Endothelial cell of umbilical vein (primary cell): ENCODE data around the gene NXN.

Experiments used
- EZH2 ChIP-seq: IDR thresholded peaks from 2 replicates; pipeline ENCODE4 v1.6.1; 2012; ENCODE audit warnings: borderline replicate concordance, low read depth, mild to moderate bottlenecking, moderate library complexity, low read length, inconsistent platforms; ENCODE audit not compliant: severe bottlenecking
- JUN ChIP-seq: IDR thresholded peaks from 2 replicates; pipeline ENCODE4 v1.6.1; 2011; ENCODE audit warnings: borderline replicate concordance, low read depth; ENCODE audit not compliant: insufficient read length, insufficient read depth
- MYC ChIP-seq: IDR thresholded peaks from one replicate; pipeline ENCODE4 v1.6.1; 2011; ENCODE audit warnings: mild to moderate bottlenecking, low read depth, low read length
- POLR2A ChIP-seq: IDR thresholded peaks from 2 replicates; pipeline ENCODE4 v1.6.1; 2012; ENCODE audit warnings: low read depth, mild to moderate bottlenecking, control low read depth, low read length
- POLR2AphosphoS5 ChIP-seq: IDR thresholded peaks from 2 replicates; pipeline ENCODE4 v1.6.1; 2012; ENCODE audit warnings: low read depth, mild to moderate bottlenecking, control low read depth, low read length, moderate library complexity; ENCODE audit not compliant: insufficient read depth
- TF ChIP-seq, protein P1 (sequence below), 2 donors: IDR thresholded peaks; 1 replicate in 1 of 2; 2 replicates in 1 of 2; pipeline ENCODE4 v1.5.1; 2011; ENCODE audit warnings: low read length in 2 of 2, mild to moderate bottlenecking in 2 of 2, moderate library complexity in 2 of 2, control low read depth in 1 of 2, inconsistent platforms in 1 of 2, low read depth in 1 of 2; ENCODE audit not compliant: insufficient read depth in 1 of 2; ENCODE audit errors: extremely low read depth in 1 of 2
- TF ChIP-seq, protein P2 (sequence below): IDR thresholded peaks from 2 replicates; pipeline ENCODE4 v1.6.1; 2011; ENCODE audit not compliant: insufficient read depth, insufficient read length

DNA sequence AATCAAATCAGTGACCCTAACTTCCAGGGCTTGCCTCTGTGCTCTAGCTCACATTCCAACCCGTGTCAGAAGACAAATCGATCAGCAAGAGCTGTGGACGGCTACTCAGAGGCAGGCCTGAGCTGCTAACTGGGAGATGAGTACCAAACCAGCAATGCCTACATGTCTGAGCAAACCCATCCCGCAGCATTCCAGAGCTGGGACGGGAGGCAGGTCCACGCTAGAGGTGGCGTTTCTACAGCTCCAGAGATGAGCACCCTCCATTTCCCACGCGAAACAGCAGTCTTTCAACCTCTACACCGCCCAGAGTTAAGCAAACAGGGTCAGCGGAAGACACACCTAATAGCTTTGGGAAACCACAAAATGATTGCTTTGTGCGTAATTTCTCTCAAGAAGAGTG is 6.5 kb downstream of the NXN start:
- TF ChIP-seq, protein P1, sequence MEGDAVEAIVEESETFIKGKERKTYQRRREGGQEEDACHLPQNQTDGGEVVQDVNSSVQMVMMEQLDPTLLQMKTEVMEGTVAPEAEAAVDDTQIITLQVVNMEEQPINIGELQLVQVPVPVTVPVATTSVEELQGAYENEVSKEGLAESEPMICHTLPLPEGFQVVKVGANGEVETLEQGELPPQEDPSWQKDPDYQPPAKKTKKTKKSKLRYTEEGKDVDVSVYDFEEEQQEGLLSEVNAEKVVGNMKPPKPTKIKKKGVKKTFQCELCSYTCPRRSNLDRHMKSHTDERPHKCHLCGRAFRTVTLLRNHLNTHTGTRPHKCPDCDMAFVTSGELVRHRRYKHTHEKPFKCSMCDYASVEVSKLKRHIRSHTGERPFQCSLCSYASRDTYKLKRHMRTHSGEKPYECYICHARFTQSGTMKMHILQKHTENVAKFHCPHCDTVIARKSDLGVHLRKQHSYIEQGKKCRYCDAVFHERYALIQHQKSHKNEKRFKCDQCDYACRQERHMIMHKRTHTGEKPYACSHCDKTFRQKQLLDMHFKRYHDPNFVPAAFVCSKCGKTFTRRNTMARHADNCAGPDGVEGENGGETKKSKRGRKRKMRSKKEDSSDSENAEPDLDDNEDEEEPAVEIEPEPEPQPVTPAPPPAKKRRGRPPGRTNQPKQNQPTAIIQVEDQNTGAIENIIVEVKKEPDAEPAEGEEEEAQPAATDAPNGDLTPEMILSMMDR (IDR thresholded peaks at IDR 0.05; ENCODE audit: extremely low read depth in 1 of 2, insufficient read depth in 1 of 2, low read depth in 1 of 2, low read length in 2 of 2), result no peak
- TF ChIP-seq MYC (no peak), POLR2AphosphoS5 (no peak), POLR2A (no peak), EZH2 (no peak), JUN (no peak)
- TF ChIP-seq, protein P2, sequence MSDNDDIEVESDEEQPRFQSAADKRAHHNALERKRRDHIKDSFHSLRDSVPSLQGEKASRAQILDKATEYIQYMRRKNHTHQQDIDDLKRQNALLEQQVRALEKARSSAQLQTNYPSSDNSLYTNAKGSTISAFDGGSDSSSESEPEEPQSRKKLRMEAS, result no peak
